Caki2 (cell line): ENCODE measurements around the gene CD82. TPM values are rescaled to one million over a fixed set of nuclear protein-coding genes. Genes with fewer than 3 reads are reported as not detected.

ENCODE experiments used
- DNase-seq: peaks from one replicate; pipeline ENCODE4 v3.0.0-alpha.2; 2015; ENCODE audit warnings: low read depth
- in situ Hi-C: cut with HindIII; loops from 2 replicates; pipeline ENCODE4 v1.10.0; 2016; ENCODE audit warnings: low sequenced_read_pairs, low pct_unique_long_range_greater_than_20kb, mixed read lengths
- total RNA-seq: library from RNA; depleted of rRNA; stranded (reverse); fragments of >200 nt; shearing (Covaris generic); gene quantifications from 2 replicates; pipeline ENCODE4 v1.2.3, GENCODE V29; 2014; ENCODE audit warnings: low replicate concordance

The CD82 gene
- total RNA-seq, 1 experiment from 2014 or later, result 35.8 TPM

DNA sequence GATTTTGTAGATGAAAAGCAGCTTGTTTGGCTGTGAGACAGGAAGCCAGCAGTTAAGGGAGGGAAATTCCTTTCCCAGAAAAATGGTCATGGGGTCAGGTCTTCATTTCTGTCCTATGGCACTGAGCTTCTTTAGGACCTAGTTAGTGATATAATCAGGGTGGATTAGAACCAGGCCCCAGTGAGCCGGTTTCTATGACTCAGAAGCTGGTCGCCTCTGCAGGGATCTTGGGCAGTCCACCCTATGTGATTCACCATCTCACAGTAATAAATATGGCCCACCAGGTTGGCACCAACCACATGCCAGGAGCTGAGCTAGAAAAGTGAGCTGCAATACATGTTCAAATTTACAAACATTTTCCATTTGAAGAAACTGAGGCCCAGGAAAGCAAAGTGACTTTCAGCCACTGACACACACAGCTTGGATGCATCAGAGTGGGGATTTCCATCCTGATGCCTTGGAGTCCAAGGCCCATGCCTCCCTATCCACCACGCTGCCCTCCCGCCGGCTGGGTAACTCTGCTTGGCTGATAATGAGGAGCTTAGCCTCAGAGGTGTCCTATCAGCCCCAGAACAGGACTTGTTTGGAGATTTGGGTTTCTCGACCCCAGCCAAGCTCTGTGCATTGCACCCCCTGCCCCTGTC is 42.0 kb downstream of the CD82 start:
- in situ Hi-C loops, result no loop called here
- DNase-seq, result no peak

DNA sequence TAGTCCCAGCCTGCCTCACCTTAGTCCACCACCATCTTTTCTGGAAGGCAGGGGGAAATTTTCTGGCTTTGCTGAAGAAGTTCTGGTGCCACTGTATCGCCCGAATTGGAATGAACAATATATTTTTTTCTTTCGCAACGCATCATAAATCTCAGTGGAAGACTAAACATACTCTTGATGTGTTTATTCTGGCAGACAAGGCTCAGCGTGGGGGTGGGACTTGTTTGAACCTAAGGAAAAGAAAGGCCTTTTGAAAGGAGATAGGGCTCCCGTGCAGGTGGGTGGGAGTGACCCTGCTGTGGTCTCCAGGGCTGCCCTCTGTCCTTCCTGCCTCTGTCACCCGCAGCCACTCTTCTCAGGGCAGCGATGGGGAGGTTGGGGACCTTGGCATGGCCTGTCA is 42.5 kb downstream of the CD82 start:
- in situ Hi-C loops, result no loop called here
- DNase-seq, result peak; percentile 53

DNA sequence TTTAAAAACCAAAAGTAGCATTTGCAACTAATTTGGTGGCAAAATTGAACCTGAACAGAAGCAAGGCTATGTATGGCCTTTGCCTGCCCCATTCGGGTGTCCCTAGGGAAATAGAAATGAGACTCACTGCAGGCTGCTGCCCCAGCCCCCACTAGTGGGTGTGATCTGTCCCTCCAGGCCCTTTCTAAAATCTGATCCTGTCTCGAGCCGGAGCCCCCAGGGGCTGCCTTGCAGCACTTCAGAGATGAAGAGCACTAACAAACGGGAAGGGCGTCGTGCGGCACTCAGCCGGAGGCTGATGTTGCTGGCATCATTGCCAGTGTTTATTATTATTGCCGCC is 43.2 kb downstream of the CD82 start:
- in situ Hi-C loops, result no loop called here
- DNase-seq, result no peak

DNA sequence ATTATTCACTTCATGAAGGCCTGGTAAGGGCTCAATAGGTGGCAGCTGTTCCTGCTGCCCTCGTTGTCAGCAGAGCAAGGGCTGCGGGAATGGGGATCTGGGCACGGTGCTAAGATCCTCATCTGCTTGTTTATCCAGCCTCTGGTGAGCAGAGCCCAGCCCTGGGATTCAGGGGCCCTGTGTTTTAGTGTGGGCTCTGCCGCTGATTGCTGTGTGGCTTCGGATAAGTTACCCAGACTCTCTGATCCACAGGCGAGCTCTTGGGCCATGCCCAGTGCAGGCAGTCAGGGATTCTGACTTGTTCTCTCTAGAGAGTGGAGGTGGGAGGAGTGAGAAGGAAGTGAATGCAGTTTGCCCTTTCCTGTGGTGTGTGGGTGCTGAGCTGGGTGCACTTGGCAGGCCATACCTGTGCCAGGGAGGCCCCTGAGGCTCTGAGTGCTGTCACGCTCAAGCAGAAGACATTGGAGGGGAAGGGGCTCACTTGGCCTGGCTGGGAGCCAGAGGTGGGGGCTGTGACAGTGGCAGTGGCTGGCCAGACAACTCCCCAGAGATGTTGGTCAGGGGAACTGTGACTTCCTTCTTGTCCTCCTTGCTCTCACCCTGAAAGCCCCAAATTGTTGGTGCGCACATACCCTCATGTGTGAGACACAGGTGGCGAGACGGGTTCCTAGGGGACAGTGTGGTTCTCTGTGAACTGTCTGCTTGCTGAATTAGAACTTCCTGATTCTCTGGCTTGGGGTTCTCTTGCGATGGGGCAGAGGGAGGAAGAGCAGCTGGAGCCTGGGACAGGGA is 43.7 kb downstream of the CD82 start:
- in situ Hi-C loops, result no loop called here
- no peak for DNase-seq

DNA sequence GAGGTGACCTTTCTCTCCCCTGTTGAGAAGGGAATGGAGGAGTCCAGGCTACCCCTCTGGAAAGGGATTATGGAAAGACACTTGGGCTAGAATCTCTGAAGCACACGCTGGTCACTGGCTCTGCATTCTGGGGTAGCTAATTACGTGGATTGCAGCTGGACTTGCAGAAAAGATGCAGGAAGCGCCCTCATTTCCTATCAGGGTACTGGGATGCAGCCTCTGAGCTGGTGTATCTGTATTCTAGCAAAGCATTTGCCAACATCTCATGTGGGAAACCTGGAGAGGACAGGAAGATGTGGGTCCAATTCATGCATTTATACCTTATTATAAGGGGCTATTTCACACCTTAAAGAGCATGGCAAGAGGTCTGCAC is 44.3 kb downstream of the CD82 start:
- DNase-seq, result no peak
- in situ Hi-C loops, result no loop called here

DNA sequence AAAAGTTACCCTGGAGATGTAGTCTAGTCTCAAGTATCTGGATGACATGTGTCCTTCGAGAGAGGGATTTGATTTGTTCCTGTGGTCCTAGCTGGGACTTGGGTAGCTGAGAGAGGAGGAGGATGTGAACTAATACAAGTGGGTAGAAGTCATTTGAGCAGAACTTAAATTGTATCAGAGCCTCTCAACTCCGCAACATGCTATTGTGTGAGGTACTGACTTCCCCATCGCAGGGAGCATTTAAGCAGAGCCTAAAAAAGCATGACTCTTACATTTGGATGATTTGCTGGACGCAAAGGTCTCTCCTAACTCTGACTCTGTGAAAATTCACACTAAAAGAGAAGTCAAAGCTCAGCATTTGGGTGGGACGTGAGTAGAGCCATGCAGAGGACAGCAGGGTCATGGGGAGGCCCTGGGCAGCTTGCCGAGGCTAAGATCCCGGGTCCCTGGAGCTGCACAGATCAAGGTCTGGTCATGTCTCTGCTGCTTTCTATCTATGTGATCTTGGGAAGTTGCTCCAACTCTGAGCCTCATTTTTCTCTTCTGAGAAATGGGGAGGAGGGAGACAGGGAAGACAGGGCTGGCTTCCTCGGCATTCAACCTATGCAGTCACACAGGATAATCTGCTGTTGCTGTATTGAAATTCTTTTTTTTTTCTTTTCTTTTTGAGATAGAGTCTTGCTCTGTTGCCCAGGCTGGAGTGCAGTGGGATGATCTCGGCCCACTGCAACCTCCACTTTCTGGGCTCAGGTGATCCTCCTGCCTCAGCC is 44.9 kb downstream of the CD82 start:
- in situ Hi-C loops, result no loop called here
- DNase-seq, result no peak

DNA sequence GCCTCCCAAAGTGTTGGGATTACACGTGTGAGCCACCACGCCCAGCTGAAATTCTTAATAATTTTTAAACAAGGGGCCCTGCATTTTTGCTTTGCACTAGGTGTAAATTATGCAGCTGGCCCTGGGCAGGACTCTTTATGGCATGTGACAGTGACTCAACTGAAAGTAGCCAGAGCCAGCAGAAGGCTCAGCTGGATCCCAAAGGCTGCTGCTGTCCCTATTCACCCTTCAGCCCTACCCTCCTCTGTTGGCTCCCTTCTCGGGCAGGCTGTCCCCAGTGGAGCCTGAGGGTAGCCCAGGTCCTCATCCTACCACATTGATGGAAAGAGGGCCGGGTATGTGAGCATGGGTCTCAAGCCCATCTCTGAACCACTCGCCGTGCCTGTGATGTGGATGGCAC is 45.6 kb downstream of the CD82 start:
- DNase-seq, result peak; percentile 22
- in situ Hi-C loops, result no loop called here

DNA sequence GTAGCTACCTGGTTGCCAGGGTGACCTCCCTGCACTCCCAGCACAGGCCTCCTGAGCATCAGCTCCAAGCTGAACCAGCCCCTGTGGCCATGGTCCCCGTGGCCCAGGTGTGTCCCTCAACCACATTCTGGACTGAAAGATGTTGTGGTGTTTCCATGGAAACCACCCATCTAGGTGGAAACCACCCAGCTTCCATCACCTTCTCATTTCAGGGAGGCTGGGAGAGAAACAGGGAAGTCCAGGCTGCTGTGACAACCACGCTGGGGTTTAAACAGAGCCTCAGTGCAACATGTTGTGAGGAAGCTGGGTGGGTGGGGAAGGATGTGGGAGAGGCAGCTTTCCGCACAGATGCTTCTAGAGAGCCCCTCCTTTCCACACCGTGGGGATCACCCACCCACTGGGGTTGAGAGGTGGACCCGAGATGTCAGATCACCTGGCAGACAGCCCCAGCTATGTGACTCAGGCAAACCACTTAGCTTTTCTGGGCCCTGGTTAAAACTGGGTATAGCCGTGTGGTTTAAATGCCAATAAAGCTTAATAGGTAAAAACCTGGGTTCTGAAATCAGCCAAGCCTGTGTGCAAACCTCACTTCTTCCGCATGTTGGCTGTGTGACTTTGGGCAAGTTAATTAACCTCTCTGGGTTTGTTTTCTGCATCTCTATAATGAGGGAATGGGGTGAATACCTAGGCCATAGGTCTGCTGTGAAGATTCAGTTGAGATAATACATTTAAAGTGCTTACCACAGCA is 46.4 kb downstream of the CD82 start:
- in situ Hi-C loops, result no loop called here
- peak; percentile 38 for DNase-seq

DNA sequence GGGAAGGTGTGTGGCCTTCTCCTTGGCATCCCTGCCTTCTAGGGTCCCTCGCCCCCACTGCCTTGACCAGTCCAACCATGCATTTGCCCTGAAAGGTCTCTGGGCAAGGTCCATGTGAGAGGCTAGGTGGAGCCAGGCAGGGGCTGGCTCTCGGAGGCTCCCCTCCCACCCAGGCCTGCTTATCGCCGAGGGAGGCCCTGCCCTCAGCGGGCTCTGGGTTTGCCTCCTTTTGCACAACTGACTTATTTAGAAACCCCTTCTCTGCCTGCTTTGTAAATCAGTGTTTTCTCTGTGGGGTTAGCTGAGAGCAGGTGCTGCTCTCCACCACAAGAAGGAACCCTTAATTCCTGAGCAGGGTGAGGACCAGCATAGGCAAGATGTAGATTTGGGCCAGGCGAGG is 47.7 kb downstream of the CD82 start:
- DNase-seq, result no peak
- in situ Hi-C loops, result no loop called here

DNA sequence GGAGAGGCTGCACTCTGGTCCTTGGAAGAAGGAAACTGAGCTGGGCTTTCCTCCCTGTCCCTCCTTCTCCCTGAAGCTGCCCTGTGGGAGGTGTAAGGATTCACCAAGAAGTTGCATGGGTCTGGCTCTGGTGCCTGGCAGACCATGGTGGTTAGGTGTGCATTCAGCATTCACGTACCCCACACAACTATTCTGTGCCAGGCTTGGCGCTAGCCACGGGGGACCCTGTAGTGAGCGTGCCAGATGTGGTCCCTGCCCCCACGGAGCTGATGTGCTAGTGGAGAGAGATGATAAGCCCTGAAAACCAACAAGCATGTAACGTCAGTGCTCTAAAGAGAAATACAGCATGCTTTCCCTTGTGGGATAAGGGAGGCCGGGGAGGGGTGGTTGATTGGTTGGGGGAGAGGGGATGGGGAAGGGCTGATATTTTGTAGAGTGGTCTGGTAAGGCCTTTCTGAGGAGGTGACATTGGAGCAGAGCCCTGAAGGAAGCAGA is 48.9 kb downstream of the CD82 start:
- in situ Hi-C loops, result no loop called here
- no peak for DNase-seq

DNA sequence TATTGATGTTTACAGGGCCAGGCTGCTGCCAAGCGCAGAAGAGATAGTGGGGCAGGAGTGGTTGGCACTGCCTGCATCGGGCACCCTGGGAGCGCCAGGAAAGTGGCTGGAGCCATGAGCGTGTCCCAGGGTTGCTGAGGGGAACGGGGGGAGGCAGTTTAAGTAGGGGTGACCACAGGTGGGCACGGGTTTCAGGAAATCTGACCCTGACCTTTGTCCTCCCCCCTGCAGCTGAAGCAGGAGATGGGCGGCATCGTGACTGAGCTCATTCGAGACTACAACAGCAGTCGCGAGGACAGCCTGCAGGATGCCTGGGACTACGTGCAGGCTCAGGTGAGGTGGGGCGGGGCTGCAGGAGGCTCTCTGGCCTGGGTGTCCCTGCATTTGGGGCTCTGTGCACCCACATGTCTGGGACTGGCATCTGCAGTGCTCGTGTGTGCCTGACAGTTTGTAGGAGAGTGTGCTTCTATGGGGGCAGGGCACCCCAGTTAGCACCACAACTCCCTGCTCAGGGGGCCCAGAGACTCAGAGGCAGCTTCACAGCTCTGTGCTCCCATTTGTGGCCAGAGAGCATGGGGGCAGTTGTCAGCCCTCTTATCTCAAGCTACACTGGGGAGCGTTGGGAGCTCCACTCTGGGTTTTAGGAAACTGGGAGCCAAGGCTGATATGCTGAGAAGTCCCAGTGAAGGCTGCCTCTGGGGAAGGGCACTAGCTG is 49.7 kb downstream of the CD82 start:
- in situ Hi-C loops, result no loop called here
- DNase-seq, result no peak

DNA sequence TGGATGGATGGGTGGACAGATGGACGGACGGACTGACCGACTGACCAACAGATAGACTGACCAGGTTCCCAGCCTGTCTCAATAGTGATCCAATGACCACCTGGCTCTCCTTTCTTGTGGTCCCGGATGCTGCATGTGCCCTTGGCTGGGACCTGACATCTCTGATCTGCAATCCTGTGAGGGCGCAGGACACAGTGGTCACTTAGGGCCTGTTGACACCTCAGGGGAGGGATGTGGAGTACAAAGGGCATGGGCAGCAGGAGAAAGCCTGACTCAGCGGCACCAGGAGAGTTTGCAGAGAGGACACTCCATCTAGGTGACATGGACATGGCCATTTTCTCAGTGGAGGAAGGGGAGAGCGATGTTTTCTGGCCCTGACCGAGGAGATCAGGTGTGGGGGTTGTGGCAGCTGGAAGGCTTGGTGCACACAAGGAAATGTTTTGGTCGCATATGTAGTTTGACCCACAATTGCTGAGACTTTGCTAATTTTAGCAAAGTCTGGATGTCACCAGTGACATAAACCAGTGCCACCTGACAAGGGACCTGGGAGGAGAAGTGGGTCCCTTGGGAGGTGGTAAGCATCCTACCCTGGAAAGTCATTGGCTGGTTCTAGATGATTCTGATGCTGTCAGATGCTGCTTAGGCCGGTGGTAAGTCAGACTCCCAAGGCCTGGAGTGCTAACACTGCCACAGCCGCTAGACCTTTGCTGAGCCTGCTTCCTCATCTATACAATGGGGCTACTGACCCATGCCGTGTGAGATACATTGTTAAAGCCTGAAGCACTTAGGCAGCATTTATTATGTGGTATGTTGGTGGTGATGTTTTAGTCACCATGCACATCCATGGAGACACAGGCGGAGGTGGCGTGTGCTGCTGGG is 50.7 kb downstream of the CD82 start:
- no peak for DNase-seq
- in situ Hi-C loops, result no loop called here

DNA sequence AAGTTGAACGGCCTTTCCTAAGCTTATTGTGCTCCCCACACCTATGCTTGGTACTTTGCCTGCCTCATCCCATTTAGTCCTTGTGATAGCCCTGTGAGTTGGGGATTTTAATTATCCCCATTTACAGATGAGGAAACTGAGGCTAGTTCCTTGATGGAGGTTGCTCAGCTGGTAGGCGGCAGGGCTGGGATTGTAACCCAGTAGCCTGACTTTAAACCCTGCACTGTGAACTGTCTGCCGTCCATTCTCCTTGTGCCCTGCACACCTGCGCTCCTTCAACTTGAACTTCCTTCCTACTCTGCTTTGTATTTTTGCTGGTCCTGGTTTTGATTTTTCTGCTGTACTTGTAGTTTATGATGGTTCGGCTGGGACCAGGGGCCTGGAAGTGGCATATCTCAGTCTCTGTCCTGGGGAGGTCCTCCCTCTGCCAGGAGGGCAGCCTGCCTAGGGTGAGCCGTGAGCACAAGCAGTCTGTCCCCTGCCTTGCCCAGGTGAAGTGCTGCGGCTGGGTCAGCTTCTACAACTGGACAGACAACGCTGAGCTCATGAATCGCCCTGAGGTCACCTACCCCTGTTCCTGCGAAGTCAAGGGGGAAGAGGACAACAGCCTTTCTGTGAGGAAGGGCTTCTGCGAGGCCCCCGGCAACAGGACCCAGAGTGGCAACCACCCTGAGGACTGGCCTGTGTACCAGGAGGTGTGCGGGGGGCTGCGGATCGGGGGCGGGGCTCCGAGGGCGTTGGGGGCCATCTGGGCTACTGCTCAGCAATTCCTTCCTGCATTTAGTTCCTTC is 52.4 kb downstream of the CD82 start:
- no peak for DNase-seq
- in situ Hi-C loops, result no loop called here

DNA sequence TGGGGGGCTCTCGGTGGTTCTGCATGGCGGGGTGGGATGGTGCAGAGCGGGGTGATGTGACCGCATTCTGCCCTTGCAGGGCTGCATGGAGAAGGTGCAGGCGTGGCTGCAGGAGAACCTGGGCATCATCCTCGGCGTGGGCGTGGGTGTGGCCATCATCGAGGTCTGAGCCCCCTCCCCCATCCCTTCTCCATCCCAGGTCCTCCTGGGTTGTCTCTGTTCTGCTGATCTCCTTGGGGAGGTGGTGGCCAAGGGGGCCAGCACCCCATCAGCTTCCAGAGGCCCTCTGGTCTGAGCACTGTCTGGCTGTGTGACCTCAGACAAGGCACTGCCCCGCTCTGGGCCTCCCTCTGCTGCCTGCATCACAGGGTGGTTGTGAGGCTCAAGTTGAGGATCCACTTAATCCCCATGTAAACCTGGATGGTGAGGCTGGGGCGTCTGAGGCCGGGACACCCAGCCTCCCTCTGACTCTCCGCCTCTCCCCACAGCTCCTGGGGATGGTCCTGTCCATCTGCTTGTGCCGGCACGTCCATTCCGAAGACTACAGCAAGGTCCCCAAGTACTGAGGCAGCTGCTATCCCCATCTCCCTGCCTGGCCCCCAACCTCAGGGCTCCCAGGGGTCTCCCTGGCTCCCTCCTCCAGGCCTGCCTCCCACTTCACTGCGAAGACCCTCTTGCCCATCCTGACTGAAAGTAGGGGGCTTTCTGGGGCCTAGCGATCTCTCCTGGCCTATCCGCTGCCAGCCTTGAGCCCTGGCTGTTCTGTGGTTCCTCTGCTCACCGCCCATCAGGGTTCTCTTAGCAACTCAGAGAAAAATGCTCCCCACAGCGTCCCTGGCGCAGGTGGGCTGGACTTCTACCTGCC is 53.3 kb downstream of the CD82 start:
- no peak for DNase-seq
- in situ Hi-C loops, result no loop called here

DNA sequence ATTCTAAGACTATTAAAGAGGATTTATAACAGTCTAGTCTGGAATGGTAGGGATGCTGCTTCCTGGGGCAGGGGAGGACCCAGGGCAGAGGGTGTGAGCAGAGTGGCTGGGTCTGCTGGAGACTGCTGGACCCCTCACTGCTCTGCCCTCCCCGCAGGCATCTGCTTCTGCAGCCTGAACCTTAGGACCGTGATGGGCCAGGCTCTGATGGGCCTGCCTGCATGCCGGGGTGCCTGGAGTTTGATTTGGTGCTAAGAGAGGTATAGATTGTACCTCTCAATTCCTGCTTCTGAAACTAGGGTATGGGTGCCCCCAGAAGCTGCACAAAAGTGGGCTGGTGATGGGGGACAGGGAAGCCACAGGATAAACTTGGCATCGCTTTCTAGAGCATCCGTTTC is 54.9 kb downstream of the CD82 start:
- in situ Hi-C loops, result no loop called here

More for the DNA sequence above, 54.9 kb downstream of the CD82 start:
- DNase-seq, result no peak
